GM18498 (cell line): ENCODE measurements around the gene KCMF1.

ENCODE experiments used
- ATAC-seq: cut with Tn5 transposase; IDR thresholded peaks from one replicate; pipeline ENCODE4 v1.9.1; 2021; ENCODE audit warnings: mild to moderate bottlenecking, moderate library complexity; ENCODE audit not compliant: unreplicated experiment

KCMF1 gene

DNA sequence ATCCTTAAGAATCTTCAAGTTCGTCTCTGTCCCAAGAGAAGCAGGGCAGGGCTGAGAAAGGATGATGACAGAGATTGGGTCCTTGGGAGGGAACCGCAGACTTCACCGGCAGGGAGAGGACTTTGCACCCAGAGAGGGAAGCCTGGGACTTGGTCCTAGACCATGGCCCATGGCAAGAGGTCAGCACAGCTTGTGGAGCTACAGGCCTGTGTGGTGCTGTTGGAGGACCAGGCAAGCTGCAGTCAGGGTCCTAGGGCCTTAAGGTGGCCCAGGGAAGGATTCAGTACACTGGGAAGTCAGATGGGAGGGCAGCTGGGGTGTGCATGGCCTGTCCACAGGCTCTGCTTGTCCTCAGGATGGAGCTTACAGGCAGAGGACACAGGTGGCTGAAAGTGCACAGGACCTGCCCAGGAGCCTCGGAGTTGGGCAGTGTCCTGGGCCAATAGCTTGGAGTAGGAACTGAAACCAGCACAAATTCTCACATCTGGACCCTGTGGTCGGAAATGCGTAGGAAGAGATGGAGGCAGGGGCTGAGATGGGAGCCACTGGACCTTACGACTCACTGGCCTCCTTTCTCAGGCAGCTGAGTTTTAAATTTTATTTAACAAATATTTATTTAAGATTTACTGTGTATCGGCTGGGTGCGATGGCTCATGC is 105.8 kb downstream of the KCMF1 start:
- ATAC-seq: no peak

DNA sequence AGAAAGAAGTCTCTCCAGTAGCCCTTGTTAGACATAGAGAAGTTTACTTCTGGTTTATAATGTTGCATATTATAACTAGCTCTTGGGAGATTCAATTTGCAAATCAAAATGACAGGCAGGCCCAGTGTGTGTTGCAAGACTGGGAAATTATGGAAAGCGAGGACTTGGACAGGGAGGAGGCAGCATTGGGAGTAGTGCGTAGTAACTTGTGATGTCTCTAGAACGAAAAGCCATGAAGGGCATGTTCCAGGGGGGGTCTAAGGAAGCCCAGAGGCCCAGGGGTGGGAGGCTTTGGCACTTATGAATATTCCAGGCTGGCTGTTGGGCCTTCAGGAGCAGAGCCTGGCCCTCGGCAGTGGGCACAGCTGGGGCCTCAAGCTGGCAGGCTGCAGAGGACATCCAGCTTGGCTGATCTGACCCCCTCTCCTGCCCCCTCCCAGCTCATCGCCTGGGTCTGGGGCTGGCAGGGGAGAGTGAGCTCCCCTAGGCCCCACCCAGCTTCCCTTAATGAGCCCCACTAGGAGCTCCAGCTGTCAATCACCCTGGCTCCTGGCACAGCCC is 107.0 kb downstream of the KCMF1 start:
- no peak for ATAC-seq

DNA sequence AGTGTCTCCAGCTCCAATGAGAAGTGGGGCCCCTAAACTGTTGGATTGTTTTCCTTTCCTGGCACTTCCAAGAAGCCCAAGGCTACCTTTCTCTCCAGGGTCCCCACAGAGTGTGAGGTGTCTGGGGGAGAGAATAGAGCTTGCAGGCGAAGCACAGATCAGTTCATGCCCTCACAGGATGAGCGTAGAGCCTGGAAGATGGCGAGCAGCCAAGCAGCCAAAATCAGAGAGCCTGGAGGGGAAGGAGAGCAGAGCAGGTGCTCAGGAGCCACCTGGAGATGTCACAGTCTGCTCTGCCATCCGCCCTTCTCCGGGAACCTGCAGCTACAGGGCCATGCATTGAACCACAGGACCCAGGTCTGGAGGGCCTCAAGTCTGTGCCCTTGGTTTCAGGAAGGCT is 107.6 kb downstream of the KCMF1 start:
- no peak for ATAC-seq

DNA sequence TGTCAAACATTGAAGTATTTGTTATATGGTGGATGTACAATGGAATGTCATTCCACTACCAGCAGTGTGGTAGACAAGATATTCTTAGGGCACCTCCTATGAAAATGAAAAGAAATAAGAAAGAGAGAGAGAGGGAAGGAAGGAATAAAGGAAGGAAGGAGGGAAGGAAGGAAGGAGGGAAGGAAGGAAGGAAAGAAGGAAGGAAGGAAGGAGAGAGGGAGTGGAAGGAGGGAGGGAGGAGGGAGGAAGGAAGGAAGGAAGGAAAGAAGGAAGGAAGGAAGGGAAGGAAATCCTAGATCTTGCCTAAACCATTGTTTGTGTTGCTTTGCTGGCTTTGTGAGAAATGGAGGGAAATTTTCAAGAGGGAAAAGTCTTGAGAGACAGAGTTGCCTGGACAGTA is 112.1 kb downstream of the KCMF1 start:
- no peak for ATAC-seq

DNA sequence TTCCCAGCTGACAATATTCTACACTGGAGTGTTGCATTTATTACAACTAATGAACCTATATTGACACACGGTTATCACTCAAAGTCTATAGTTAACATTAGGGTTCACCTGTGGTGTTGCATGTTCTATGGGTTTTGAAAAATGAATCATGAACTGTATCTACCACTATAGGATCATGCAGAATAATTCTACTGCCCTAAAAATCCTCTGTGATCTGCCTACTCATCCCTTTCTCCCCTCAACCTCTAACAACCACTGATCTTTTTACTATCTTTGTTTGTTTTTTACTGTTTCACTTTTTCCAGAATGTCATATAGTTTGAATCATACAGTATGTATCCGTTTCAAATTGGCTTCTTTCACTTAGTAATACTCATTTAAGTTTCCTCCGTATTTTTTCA is 114.6 kb downstream of the KCMF1 start:
- no peak for ATAC-seq

DNA sequence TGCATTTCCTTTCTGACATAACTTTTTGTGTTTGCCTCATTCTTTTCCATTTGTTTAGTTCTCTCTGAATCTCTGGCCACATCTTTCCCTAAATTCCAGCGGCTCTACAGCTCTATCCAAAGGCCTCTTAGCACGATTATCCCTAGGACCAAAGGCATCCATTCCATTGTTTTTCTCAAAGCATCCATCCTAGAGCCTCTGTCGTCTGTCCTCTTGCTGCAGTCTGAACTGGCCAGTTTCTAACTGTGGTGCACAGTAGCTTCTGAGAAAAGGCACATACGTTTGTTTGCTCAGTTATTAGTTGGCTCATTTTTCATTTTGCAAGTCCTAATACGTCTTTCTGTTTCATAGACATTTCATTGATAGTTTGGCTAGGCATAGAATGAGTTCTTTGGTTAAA is 116.6 kb downstream of the KCMF1 start:
- no peak for ATAC-seq

DNA sequence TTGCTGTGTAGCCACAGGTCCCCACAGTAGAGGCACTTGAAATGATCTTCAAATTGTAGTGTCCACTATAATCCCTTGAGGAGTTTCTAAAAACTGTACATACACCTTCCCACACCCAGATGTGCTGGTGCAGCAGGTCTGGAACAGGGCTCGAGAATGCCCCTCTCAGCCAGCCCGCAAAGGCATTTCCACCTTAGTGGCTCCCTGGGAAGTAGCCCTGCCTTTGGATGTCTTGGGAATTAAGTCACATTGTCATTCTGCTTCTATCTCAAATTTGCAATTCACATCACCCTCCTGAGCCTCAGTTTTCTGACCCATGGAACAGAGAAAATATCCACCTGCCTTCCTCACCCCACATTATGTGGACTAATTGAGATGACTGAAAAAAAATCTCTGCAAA is 118.0 kb downstream of the KCMF1 start:
- no peak for ATAC-seq

DNA sequence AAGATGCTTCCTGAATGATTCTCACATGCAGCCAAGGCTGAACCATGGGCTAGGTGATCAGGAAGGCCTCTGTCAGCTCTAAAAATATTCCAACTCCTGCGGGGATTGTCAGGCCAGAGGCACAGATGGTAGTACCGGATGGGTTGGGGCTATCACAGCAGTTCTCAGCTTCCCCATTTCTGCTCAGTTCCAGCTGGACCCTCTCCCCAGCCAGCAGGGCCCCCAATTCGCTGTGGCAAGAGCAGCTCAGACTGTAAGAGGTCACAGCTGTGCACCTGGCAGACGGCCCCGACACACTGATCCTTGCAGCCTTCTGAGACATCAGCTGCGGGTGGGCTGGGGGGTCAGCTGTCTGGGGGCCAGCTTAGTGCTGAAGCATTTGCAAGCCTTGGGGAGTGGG is 118.6 kb downstream of the KCMF1 start:
- no peak for ATAC-seq

DNA sequence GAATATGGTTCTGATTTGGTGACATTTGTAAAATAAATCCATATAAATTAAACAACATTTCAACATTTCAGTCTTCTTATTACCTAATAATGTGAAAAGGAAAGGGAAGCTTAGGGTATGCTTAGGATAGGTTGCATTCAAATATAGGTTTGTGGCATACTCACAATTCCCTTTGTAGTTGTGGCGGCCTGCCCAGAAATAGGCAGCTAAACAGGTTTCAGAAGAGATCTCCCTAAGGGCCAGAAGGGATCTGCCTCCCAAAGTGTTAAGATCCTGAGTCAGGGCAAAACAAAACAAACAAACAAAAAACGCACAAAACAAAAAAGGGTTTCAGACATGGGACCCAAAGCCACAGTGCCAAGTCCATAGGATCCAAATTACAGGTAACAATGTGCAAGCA is 120.9 kb downstream of the KCMF1 start:
- ATAC-seq: no peak

DNA sequence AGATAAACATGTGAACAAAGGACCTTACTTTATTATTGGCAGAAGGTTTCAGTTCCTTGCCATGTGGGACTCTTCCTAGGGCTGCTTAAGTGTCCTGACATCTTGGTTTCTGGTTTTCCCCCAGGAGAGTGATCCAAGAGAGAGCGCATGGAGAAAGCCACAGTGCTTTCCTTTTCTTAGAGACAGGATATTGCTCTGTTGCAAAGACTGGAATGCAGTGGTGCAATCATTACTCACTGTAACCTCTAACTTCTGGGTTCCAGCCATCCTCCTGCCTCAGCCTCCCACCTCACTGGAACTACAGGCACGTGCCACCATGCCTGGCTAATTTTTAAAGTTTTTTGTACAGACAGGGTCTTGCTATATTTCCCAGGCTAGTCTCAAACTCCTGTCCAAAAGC is 124.1 kb downstream of the KCMF1 start:
- no peak for ATAC-seq

DNA sequence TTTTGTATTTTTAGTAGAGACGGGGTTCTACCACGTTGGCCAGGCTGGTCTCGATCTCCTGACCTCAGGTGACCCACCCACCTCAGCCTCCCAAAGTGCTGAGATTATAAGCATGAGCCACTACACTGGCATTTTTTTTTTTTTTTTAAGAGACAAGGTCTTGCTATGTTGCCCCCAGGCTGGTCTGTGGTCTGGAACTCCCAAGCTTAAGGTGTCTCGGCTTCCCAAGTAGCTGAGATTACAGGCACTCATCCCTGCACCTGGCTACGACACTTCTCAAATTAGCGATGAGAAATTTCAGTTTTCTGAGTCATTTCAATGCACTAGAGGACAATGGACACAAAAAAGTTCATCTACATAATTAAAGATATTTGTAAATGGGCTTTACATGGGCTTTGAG is 125.7 kb downstream of the KCMF1 start:
- ATAC-seq: no peak

DNA sequence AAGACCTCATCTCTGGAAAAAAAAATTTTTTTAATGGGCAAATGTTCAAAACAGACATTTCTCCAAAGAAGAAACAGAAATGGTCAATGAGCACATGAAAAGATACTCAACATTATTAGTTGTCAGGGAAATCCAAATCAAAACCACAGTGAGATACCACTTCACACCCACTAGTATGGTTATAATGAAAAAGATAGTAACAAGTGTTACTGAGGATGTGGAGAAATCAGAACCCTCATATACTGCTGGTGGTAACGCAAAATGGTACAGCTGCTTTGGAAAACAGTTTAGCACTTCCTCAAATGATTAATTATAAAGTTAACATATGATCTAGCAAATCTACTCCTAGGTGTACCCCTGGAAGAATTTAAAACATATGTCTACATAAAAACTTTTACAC is 133.3 kb downstream of the KCMF1 start:
- no peak for ATAC-seq

DNA sequence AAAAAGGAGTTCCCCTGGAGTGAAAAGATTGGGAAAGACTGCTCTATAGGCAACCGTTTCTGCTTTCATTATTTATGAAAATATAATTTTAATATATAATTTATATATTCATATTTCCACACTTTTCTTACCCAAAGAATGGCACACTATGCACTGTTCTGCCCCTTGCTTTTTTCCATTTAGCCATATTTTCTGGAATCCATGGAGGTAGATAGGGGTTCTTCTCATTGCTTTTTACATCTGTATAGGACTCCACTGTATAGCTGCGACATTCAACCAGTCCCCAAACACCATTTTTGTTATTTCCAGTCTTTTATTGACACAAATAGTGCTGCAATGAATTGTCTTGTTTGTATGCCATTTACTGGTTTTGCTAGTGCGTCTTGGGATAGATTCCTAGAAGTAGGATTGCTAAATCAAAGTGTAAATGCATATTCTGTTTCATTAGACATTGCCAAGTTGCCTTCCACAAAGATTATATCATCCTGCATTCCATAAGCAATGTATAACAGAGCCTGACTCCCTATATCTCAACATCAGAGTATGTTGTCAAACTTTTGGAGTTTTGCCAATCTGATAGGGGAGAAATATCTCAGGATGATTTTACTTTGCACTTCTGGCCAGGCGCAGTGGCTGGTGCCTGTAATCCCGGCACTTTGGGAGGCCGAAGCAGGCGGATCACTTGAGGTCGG is 135.7 kb downstream of the KCMF1 start:
- no peak for ATAC-seq
